CD4-positive, alpha-beta T cell treated with Interleukin-17A for 1 hour (primary cell): ENCODE measurements around the gene SOX6.
"Not testable (repeated sequence)": the region's sequence is repeated elsewhere in the genome, so short reads cannot be mapped to it uniquely, and the experiment has no call there.

Experiments
- DNase-seq: peaks from one replicate; pipeline ENCODE4 v3.0.0-alpha.2; 2020

SOX6 gene

GRCh38 chr11:16087886-16088285 is 268.5 kb downstream of the SOX6 start:
- no peak for DNase-seq

- DNase-seq = no peak
Observed at GRCh38 chr11:16086229-16086819, 270.0 kb downstream of the SOX6 start.

GRCh38 chr11:16082095-16083055 is 274.0 kb downstream of the SOX6 start:
- DNase-seq = no peak

GRCh38 chr11:16081382-16082094 is 274.8 kb downstream of the SOX6 start:
- DNase-seq = no peak

GRCh38 chr11:16080688-16081381 is 275.5 kb downstream of the SOX6 start:
- no peak for DNase-seq

GRCh38 chr11:16078936-16079335 is 277.4 kb downstream of the SOX6 start:
- DNase-seq = no peak

GRCh38 chr11:16070573-16070972 is 285.8 kb downstream of the SOX6 start:
- DNase-seq = no peak

- DNase-seq = not testable (repeated sequence)
Observed at GRCh38 chr11:16067268-16067667, 289.1 kb downstream of the SOX6 start.

- no peak for DNase-seq
Observed at GRCh38 chr11:16059332-16059731, 297.0 kb downstream of the SOX6 start.

- no peak for DNase-seq
Observed at GRCh38 chr11:16058671-16059070, 297.7 kb downstream of the SOX6 start.

- DNase-seq = no peak
Observed at GRCh38 chr11:16052750-16053149, 303.6 kb downstream of the SOX6 start.

GRCh38 chr11:16049611-16050010 is 306.7 kb downstream of the SOX6 start:
- no peak for DNase-seq

GRCh38 chr11:16047073-16047472 is 309.3 kb downstream of the SOX6 start:
- no peak for DNase-seq

GRCh38 chr11:16043617-16044016 is 312.7 kb downstream of the SOX6 start:
- DNase-seq = no peak

GRCh38 chr11:16041207-16041606 is 315.1 kb downstream of the SOX6 start:
- no peak for DNase-seq

GRCh38 chr11:16040151-16040550 is 316.2 kb downstream of the SOX6 start:
- DNase-seq = no peak

GRCh38 chr11:16037179-16037578 is 319.2 kb downstream of the SOX6 start:
- DNase-seq = no peak

- DNase-seq = no peak
Observed at GRCh38 chr11:16036218-16036617, 320.1 kb downstream of the SOX6 start.

- no peak for DNase-seq
Observed at GRCh38 chr11:16034074-16034473, 322.3 kb downstream of the SOX6 start.

- no peak for DNase-seq
Observed at GRCh38 chr11:16032974-16033373, 323.4 kb downstream of the SOX6 start.

- no peak for DNase-seq
Observed at GRCh38 chr11:16031210-16031609, 325.1 kb downstream of the SOX6 start.

GRCh38 chr11:16030664-16031063 is 325.7 kb downstream of the SOX6 start:
- no peak for DNase-seq

GRCh38 chr11:16029151-16029550 is 327.2 kb downstream of the SOX6 start:
- DNase-seq = not testable (repeated sequence)
